Body of pancreas (tissue), 4 donors: ENCODE data around the gene PIAS2. TPM values are rescaled to one million over a fixed set of nuclear protein-coding genes. Genes with fewer than 3 reads are reported as not detected.

Experiments used
- ATAC-seq: fragments of 150-250 bp; one replicate; pipeline ENCODE4 v1.9.1; 2016
- DNase-seq, 4 donors: peaks; one replicate each; pipeline ENCODE4 v3.0.0-alpha.2; 2019
- H3K27ac ChIP-seq, 4 donors: fragments of 200-600 bp; sonication (generic); 1 replicate in 3 of 4; 2 replicates in 1 of 4; pipeline versions ENCODE4 v1.5.1 to v1.6.1; 2016 to 2019; ENCODE audit warnings: mild to moderate bottlenecking in 1 of 4, mixed read lengths in 1 of 4, moderate library complexity in 1 of 4
- H3K27me3 ChIP-seq, 2 donors: fragments of 200-600 bp; sonication (generic); one replicate each; pipeline ENCODE4 v1.6.0; 2016; ENCODE audit warnings: mild to moderate bottlenecking in 1 of 2
- H3K36me3 ChIP-seq, 2 donors: fragments of 200-600 bp; sonication (generic); replicated peaks in 1 of 2; 2 replicates each; pipeline ENCODE4 v1.5.1; 2016; ENCODE audit warnings: low read depth in 2 of 2; ENCODE audit not compliant: insufficient read depth in 1 of 2
- H3K4me1 ChIP-seq: fragments of 200-600 bp; sonication (generic); one replicate; pipeline ENCODE4 v1.6.0; 2016
- H3K4me3 ChIP-seq, 2 donors: fragments of 200-600 bp; sonication (generic); 1 replicate in 1 of 2; 2 replicates in 1 of 2; pipeline ENCODE4 v1.5.1; 2016 to 2019
- H3K9me3 ChIP-seq, 3 donors: fragments of 200-600 bp; sonication (generic); 1 replicate in 2 of 3; 2 replicates in 1 of 3; pipeline ENCODE4 v1.5.1; 2016
- CTCF ChIP-seq, 7 experiments: fragments of 450-650 bp in 4 of 7; fragments of 200-600 bp in 3 of 7; sonication (generic) in 3 of 7; IDR thresholded peaks; one replicate each; pipeline ENCODE4 v1.5.1; 2016 to 2019; ENCODE audit warnings: antibody characterized with exemption in 7 of 7
- POLR2A ChIP-seq, 3 donors: fragments of 450-650 bp; IDR thresholded peaks; one replicate each; pipeline ENCODE4 v1.6.1; 2016; ENCODE audit warnings: antibody characterized with exemption in 3 of 3, mild to moderate bottlenecking in 2 of 3
- WGBS, 2 donors: methylation state at CpG; one replicate each; pipeline ENCODE4 v1.1.5; 2017; 5-methylcytosine and 5-hydroxymethylcytosine counted together
- intact Hi-C: fragments of 100-400 bp; cut with DNase I; formaldehyde crosslinking; loops from one replicate; pipeline ENCODE4 v1.15.1; 2023
- total RNA-seq, 2 donors: library from RNA; depleted of rRNA; stranded (reverse); fragments of >200 nt; gene quantifications; one replicate each; pipeline ENCODE4 v1.1.0, GENCODE V29; 2016

Gene PIAS2
- total RNA-seq, 2 donors from 2014 or later, result 12.5 to 15.6 TPM

DNA sequence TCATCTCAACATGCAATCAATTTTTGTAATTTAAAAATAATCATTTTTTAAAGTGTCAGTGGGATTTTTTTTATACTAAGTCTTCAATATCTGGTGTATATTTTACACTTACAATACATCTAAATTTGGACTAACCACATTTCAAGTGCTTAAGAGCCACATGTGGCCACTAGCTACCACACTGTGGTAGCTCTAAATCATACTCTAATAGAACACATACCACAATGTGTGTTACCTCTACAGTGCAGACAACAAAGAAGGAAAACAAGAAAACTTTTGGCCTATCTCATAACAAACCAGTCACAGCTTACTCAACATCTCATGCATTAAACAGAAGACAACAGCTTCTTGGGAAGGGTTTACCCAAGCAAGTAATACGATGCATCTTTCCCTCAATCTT is 24.5 kb downstream of the PIAS2 start:
- Histone ChIP-seq H3K4me1 (peaks cover 10% of the 10 kb centered on the region), H3K27ac (no peak overlapping the region), H3K36me3 (no peaks in the 10 kb centered on the region), H3K9me3 (peaks cover 0 to 9% (median 0%) of the 10 kb centered on the region in 3 donors), H3K4me3 (no peak overlapping the region), H3K27me3 (no peaks in the 10 kb centered on the region)
- DNase-seq (no peak), ATAC-seq (no peak)
- intact Hi-C loops, result no loop called here
- TF ChIP-seq CTCF (IDR thresholded peaks at IDR 0.05) (no peak), POLR2A (IDR thresholded peaks at IDR 0.05) (no peak)
- WGBS, 2 donors, result 82 to 88% methylated on average over 1 of the region's 1 CpG

- no peak for ATAC-seq
Observed at GRCh38 chr18:46891742-46892214, 25.5 kb downstream of the PIAS2 start.

GRCh38 chr18:46888965-46889364 is 28.3 kb downstream of the PIAS2 start:
- no peak for TF ChIP-seq CTCF (IDR thresholded peaks at IDR 0.05)
- TF ChIP-seq POLR2A (IDR thresholded peaks at IDR 0.05), result no peak
- H3K27ac ChIP-seq, result no peak overlapping the region
- intact Hi-C loops, result no loop called here
- peaks cover 10% of the 10 kb centered on the region for H3K4me1 ChIP-seq
- no peak overlapping the region for H3K4me3 ChIP-seq
- no peak for DNase-seq
- H3K36me3 ChIP-seq, result no peaks in the 10 kb centered on the region
- peaks cover 0 to 9% (median 0%) of the 10 kb centered on the region in 3 donors for H3K9me3 ChIP-seq
- H3K27me3 ChIP-seq, result no peaks in the 10 kb centered on the region
- 95 to 96% methylated on average over 1 of the region's 1 CpG for WGBS, 2 donors
- no peak for ATAC-seq

More at GRCh38 chr18:46891742-46892214, 25.5 kb downstream of the PIAS2 start:
- H3K4me1 ChIP-seq, result peaks cover 10% of the 10 kb centered on the region
- 87% methylated on average over 3 of the region's 3 CpGs for WGBS, 2 donors
- H3K27me3 ChIP-seq, result no peaks in the 10 kb centered on the region
- DNase-seq, result no peak
- no peak overlapping the region for H3K27ac ChIP-seq
- no peak overlapping the region for H3K4me3 ChIP-seq
- H3K36me3 ChIP-seq, result no peaks in the 10 kb centered on the region
- H3K9me3 ChIP-seq, result peaks cover 0 to 9% (median 0%) of the 10 kb centered on the region in 3 donors
- TF ChIP-seq POLR2A (IDR thresholded peaks at IDR 0.05) (no peak), CTCF (IDR thresholded peaks at IDR 0.05) (no peak)
- intact Hi-C loops, result no loop called here

GRCh38 chr18:46886893-46887292 is 30.4 kb downstream of the PIAS2 start:
- Histone ChIP-seq H3K27ac (no peak overlapping the region), H3K9me3 (peaks cover 0 to 9% (median 0%) of the 10 kb centered on the region in 3 donors), H3K27me3 (no peaks in the 10 kb centered on the region), H3K4me3 (no peak overlapping the region), H3K36me3 (no peaks in the 10 kb centered on the region), H3K4me1 (no peaks in the 10 kb centered on the region)
- DNase-seq (no peak), ATAC-seq (no peak)
- 19 to 29% methylated on average over 2 of the region's 2 CpGs for WGBS, 2 donors
- TF ChIP-seq CTCF (IDR thresholded peaks at IDR 0.05), result no peak
- no peak for TF ChIP-seq POLR2A (IDR thresholded peaks at IDR 0.05)
- intact Hi-C loops, result no loop called here

GRCh38 chr18:46883180-46883579 is 34.1 kb downstream of the PIAS2 start:
- no peak overlapping the region for H3K4me3 ChIP-seq
- no peaks in the 10 kb centered on the region for H3K9me3 ChIP-seq
- no peaks in the 10 kb centered on the region for H3K36me3 ChIP-seq
- intact Hi-C loops, result no loop called here
- 94 to 97% methylated on average over 4 of the region's 4 CpGs for WGBS, 2 donors
- TF ChIP-seq POLR2A (IDR thresholded peaks at IDR 0.05), result no peak
- no peak for TF ChIP-seq CTCF (IDR thresholded peaks at IDR 0.05)
- ATAC-seq (no peak), DNase-seq (no peak)
- no peak overlapping the region for H3K27ac ChIP-seq
- H3K27me3 ChIP-seq, result no peaks in the 10 kb centered on the region
- H3K4me1 ChIP-seq, result no peaks in the 10 kb centered on the region
